T-helper 17 cell (primary cell): ENCODE data around the gene GPD1L. TPM values are rescaled to one million over a fixed set of nuclear protein-coding genes. Genes with fewer than 3 reads are reported as not detected.
"Not testable (repeated sequence)": the region's sequence is repeated elsewhere in the genome, so short reads cannot be mapped to it uniquely, and the experiment has no call there.

ENCODE experiments used
- ATAC-seq: fragments of 150-1000 bp; cut with Tn5 transposase; 2 replicates; pipeline ENCODE4 v1.10.0; 2021; ENCODE audit warnings: mild to moderate bottlenecking, moderate library complexity
- DNase-seq, 3 donors: peaks; one replicate each; pipeline versions ENCODE4 v3.0.0 to v3.0.0-alpha.2; 2020 to 2021
- H3K9me3 ChIP-seq: one replicate; pipeline ENCODE4 v1.7.0; 2013; ENCODE audit warnings: low read length, mild to moderate bottlenecking; ENCODE audit not compliant: control insufficient read depth, poor library complexity, severe bottlenecking
- H3K27ac Mint-ChIP-seq: one replicate; pipeline ENCODE4 v1.8.0; 2022; ENCODE audit warnings: mild to moderate bottlenecking, moderate library complexity, mixed read lengths
- H3K27me3 Mint-ChIP-seq: one replicate; pipeline ENCODE4 v1.8.0; 2022; ENCODE audit warnings: mixed read lengths
- H3K36me3 Mint-ChIP-seq: one replicate; pipeline ENCODE4 v1.8.0; 2022; ENCODE audit warnings: low read depth, mixed read lengths
- H3K4me1 Mint-ChIP-seq: one replicate; pipeline ENCODE4 v1.8.0; 2022; ENCODE audit warnings: mild to moderate bottlenecking, mixed read lengths
- H3K4me3 Mint-ChIP-seq: one replicate; pipeline ENCODE4 v1.8.0; 2022; ENCODE audit warnings: mild to moderate bottlenecking, moderate library complexity, mixed read lengths
- total RNA-seq, 4 donors: library from RNA in 2 of 4; stranded (reverse) in 2 of 4; gene quantifications; one replicate each; pipeline ENCODE4 v1.2.3 and lab custom pipeline; 2022 to 2026

GPD1L gene
- total RNA-seq, 2 donors from 2014 or later, result 24.1 to 32.6 TPM

GRCh38 chr3:32113566-32113965 is 7.1 kb downstream of the GPD1L start:
- Mint-ChIP-seq H3K4me3 (peak overlapping the region; percentile 85), H3K4me1 (peaks cover 44% of the 10 kb centered on the region)
- ATAC-seq, result no peak

DNA sequence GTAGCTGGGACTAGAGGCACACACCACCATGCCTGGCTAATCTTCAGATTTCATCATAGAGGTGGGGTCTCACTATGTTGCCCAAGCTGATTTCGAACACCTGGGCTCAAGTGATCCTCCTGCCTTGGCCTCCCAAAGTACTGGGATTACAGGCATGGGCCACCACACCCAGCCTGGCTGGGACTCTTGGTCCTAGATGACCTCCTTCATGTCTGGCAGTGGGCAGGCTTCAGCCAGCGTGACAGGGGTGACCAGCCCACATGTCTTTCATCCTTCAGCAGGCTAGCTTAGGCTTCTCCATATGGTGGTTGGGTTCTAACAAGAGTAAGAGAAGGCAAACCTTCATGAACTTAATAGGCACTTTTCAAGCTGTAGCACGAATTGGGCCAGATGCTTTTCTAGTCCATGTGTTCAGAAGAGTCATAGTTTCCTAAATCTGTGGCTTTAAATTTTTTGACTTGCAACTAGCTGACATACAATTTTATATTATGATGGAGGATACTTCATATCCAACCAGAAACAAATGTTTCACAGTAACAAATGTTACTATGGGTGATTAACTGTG is 7.6 kb downstream of the GPD1L start:
- Mint-ChIP-seq H3K4me1 (peaks cover 48% of the 10 kb centered on the region), H3K36me3 (no peaks in the 10 kb centered on the region), H3K4me3 (peak overlapping the region; percentile 85), H3K27ac (peak overlapping the region; percentile 97), H3K27me3 (no peaks in the 10 kb centered on the region)
- ATAC-seq (no peak), DNase-seq (no peak)
- no peaks in the 10 kb centered on the region for H3K9me3 ChIP-seq

More at GRCh38 chr3:32113566-32113965, 7.1 kb downstream of the GPD1L start:
- no peaks in the 10 kb centered on the region for H3K9me3 ChIP-seq
- no peaks in the 10 kb centered on the region for H3K36me3 Mint-ChIP-seq
- DNase-seq, result no peak
- peak overlapping the region; percentile 97 for H3K27ac Mint-ChIP-seq
- H3K27me3 Mint-ChIP-seq, result no peaks in the 10 kb centered on the region

- Mint-ChIP-seq H3K4me3 (peak overlapping the region; percentile 85), H3K4me1 (peaks cover 49% of the 10 kb centered on the region), H3K27ac (peak overlapping the region; percentile 97)
- DNase-seq (peak; percentile 17 to 62 (median 35)), ATAC-seq (peak; percentile 78)
- not testable (repeated sequence) for H3K27me3 Mint-ChIP-seq, H3K9me3 ChIP-seq, H3K36me3 Mint-ChIP-seq
Measured at GRCh38 chr3:32114546-32115386, 8.3 kb downstream of the GPD1L start.

DNA sequence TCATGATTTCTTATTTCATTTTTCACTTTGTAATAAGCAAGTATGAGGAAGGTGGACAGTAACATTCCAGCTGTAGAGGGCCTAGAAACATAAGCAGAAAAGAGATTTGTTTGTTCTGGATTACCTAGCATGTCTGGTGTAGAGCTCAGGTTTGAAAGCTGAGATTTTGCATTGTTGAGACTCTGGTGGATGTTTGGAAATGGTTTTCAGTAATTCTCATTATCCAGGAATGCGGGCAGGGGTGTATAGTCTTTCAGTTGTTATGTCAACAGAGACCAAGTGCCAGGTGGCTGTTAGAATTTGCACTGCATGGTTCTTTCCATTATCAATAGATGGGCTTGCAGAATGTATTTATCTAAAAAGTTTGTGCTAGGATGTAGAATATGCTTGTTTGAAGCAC is 10.9 kb downstream of the GPD1L start:
- H3K4me3 Mint-ChIP-seq, result no peak overlapping the region
- H3K9me3 ChIP-seq, result no peaks in the 10 kb centered on the region
- H3K36me3 Mint-ChIP-seq, result no peaks in the 10 kb centered on the region
- peaks cover 52% of the 10 kb centered on the region for H3K4me1 Mint-ChIP-seq
- DNase-seq (no peak), ATAC-seq (no peak)
- no peaks in the 10 kb centered on the region for H3K27me3 Mint-ChIP-seq
- no peak overlapping the region for H3K27ac Mint-ChIP-seq

DNA sequence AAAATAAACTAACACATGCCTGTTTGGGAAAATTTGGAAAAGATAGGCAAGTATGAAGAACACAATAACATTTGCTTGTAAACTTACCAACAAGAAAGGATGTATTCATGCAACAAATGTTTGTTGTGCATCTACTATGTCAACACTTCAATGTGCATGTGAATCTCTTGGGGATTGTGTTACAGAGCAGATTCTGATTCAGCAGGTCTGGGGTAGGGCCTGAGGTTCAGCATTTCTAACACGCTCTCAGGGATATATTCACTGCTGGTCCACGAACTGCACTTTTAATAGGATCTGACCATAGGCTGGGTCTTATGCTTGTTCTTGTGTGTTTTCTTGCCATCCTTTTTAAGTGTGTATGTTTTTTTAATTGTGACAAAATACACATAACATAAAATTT is 11.8 kb downstream of the GPD1L start:
- H3K9me3 ChIP-seq, result no peaks in the 10 kb centered on the region
- H3K36me3 Mint-ChIP-seq, result no peaks in the 10 kb centered on the region
- no peak overlapping the region for H3K4me3 Mint-ChIP-seq
- ATAC-seq (no peak), DNase-seq (no peak)
- peaks cover 50% of the 10 kb centered on the region for H3K4me1 Mint-ChIP-seq
- H3K27me3 Mint-ChIP-seq, result no peaks in the 10 kb centered on the region
- no peak overlapping the region for H3K27ac Mint-ChIP-seq

- Mint-ChIP-seq H3K27ac (no peak overlapping the region), H3K27me3 (no peaks in the 10 kb centered on the region), H3K4me1 (peaks cover 38% of the 10 kb centered on the region), H3K36me3 (peaks cover 3% of the 10 kb centered on the region), H3K4me3 (no peak overlapping the region)
- ATAC-seq (no peak), DNase-seq (no peak)
- H3K9me3 ChIP-seq, result no peaks in the 10 kb centered on the region
Measured at GRCh38 chr3:32120471-32120870, 14.1 kb downstream of the GPD1L start.

DNA sequence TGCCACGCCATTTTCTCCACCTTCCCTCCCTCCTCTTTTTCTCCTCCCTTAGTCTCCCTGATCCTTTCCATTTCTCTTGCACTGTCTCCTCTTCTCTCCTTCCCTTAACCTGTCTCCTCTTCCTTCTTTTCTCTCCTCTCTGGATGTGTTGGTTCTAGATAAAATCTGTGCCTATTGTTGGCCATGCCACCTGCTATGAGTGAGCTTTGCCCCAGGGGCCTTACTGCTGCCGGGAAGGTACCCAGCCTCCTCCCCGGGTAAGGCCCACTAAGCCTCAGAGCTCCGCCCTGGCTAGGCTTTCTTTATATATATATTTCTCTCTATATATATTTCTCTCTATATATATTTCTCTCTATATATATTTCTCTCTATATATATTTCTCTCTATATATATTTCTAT is 14.7 kb downstream of the GPD1L start:
- Mint-ChIP-seq H3K36me3 (peaks cover 3% of the 10 kb centered on the region), H3K4me1 (peaks cover 39% of the 10 kb centered on the region), H3K27me3 (no peaks in the 10 kb centered on the region), H3K27ac (no peak overlapping the region), H3K4me3 (no peak overlapping the region)
- DNase-seq (no peak), ATAC-seq (no peak)
- H3K9me3 ChIP-seq, result no peaks in the 10 kb centered on the region

- Mint-ChIP-seq H3K4me3 (no peak overlapping the region), H3K27me3 (no peaks in the 10 kb centered on the region), H3K36me3 (peaks cover 3% of the 10 kb centered on the region), H3K4me1 (peaks cover 37% of the 10 kb centered on the region), H3K27ac (no peak overlapping the region)
- ATAC-seq (no peak), DNase-seq (no peak)
- H3K9me3 ChIP-seq, result no peaks in the 10 kb centered on the region
Measured at GRCh38 chr3:32123620-32124019, 17.2 kb downstream of the GPD1L start.

- Mint-ChIP-seq H3K36me3 (peaks cover 5% of the 10 kb centered on the region), H3K4me3 (no peak overlapping the region), H3K27me3 (no peaks in the 10 kb centered on the region), H3K4me1 (peaks cover 27% of the 10 kb centered on the region), H3K27ac (no peak overlapping the region)
- no peaks in the 10 kb centered on the region for H3K9me3 ChIP-seq
- no peak for DNase-seq
- ATAC-seq, result no peak
Measured at GRCh38 chr3:32125012-32125411, 18.6 kb downstream of the GPD1L start.

- no peak overlapping the region for H3K27ac Mint-ChIP-seq
- no peak for DNase-seq
- H3K4me1 Mint-ChIP-seq, result peaks cover 16% of the 10 kb centered on the region
- no peaks in the 10 kb centered on the region for H3K27me3 Mint-ChIP-seq
- peaks cover 9% of the 10 kb centered on the region for H3K36me3 Mint-ChIP-seq
- no peaks in the 10 kb centered on the region for H3K9me3 ChIP-seq
- no peak for ATAC-seq
- H3K4me3 Mint-ChIP-seq, result no peak overlapping the region
Measured at GRCh38 chr3:32126305-32127015, 20.0 kb downstream of the GPD1L start.

GRCh38 chr3:32127219-32127826 is 20.9 kb downstream of the GPD1L start:
- Mint-ChIP-seq H3K27ac (no peak overlapping the region), H3K4me3 (no peak overlapping the region), H3K36me3 (peaks cover 9% of the 10 kb centered on the region), H3K27me3 (no peaks in the 10 kb centered on the region), H3K4me1 (peaks cover 16% of the 10 kb centered on the region)
- no peaks in the 10 kb centered on the region for H3K9me3 ChIP-seq
- DNase-seq (no peak), ATAC-seq (no peak)

- no peak overlapping the region for H3K27ac Mint-ChIP-seq
- no peaks in the 10 kb centered on the region for H3K27me3 Mint-ChIP-seq
- H3K4me3 Mint-ChIP-seq, result no peak overlapping the region
- ATAC-seq, result no peak
- no peaks in the 10 kb centered on the region for H3K9me3 ChIP-seq
- H3K36me3 Mint-ChIP-seq, result peaks cover 6% of the 10 kb centered on the region
- peaks cover 12% of the 10 kb centered on the region for H3K4me1 Mint-ChIP-seq
- DNase-seq, result no peak
Measured at GRCh38 chr3:32128936-32129335, 22.5 kb downstream of the GPD1L start.

- Mint-ChIP-seq H3K4me3 (no peak overlapping the region), H3K27ac (no peak overlapping the region), H3K27me3 (no peaks in the 10 kb centered on the region), H3K4me1 (peaks cover 16% of the 10 kb centered on the region), H3K36me3 (peaks cover 6% of the 10 kb centered on the region)
- ATAC-seq (no peak), DNase-seq (no peak)
- no peaks in the 10 kb centered on the region for H3K9me3 ChIP-seq
Measured at GRCh38 chr3:32129832-32130231, 23.4 kb downstream of the GPD1L start.
